ENCODE measurements around the gene PMPCA.

GRCh38 chr9:136445799-136446198 is 35.3 kb downstream of the PMPCA start:
- TF ChIP-seq EZH2 (IDR thresholded peaks at IDR 0.05; ENCODE audit: borderline replicate concordance, low read depth, low read length, severe bottlenecking) = no peak
- no peak for TF ChIP-seq POLR2AphosphoS5 (IDR thresholded peaks at IDR 0.05; ENCODE audit: insufficient read depth, low read depth, low read length)
- no peak for TF ChIP-seq POLR2A (IDR thresholded peaks at IDR 0.05; ENCODE audit: low read depth, low read length)
- no peak for TF ChIP-seq CTCF (IDR thresholded peaks at IDR 0.05; ENCODE audit: extremely low read depth in 1 of 2, insufficient read depth in 1 of 2, low read depth in 1 of 2, low read length in 2 of 2)
- no peak for TF ChIP-seq GATA2 (IDR thresholded peaks at IDR 0.05; ENCODE audit: insufficient read depth, insufficient read length, low read depth, low read length)
- TF ChIP-seq MAX (IDR thresholded peaks at IDR 0.05; ENCODE audit: insufficient read depth, insufficient read length) = no peak
- TF ChIP-seq FOS (IDR thresholded peaks at IDR 0.05; ENCODE audit: borderline replicate concordance, insufficient read depth, low read length) = no peak
- TF ChIP-seq JUN (IDR thresholded peaks at IDR 0.05; ENCODE audit: borderline replicate concordance, insufficient read depth, insufficient read length, low read depth) = no peak

Measured in endothelial cell of umbilical vein (primary cell).